ENCODE results near the gene LBH.

DNA sequence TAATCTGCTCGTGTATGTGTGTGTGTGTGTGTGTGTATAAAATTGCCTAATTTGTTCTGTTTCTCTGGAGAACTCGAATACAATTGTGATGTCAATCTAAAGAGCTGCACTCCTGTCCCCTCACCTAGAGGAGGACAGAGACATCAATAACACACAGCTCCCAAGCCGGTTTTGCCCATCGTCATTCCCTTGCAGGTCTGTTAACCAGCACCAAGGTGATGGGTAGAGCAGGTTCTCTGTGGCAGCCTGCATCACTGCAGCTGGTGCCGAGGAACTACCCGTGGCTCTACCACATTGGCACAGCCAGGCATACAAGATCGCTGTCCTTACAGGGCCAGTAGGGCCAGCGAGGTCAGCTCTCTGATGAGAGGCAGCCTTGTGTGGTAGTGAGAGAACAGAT lies 41.0 kb downstream of the LBH start:
- TF ChIP-seq, protein P1, sequence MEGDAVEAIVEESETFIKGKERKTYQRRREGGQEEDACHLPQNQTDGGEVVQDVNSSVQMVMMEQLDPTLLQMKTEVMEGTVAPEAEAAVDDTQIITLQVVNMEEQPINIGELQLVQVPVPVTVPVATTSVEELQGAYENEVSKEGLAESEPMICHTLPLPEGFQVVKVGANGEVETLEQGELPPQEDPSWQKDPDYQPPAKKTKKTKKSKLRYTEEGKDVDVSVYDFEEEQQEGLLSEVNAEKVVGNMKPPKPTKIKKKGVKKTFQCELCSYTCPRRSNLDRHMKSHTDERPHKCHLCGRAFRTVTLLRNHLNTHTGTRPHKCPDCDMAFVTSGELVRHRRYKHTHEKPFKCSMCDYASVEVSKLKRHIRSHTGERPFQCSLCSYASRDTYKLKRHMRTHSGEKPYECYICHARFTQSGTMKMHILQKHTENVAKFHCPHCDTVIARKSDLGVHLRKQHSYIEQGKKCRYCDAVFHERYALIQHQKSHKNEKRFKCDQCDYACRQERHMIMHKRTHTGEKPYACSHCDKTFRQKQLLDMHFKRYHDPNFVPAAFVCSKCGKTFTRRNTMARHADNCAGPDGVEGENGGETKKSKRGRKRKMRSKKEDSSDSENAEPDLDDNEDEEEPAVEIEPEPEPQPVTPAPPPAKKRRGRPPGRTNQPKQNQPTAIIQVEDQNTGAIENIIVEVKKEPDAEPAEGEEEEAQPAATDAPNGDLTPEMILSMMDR (IDR thresholded peaks at IDR 0.05), result no peak
- no peak for TF ChIP-seq POLR2A (IDR thresholded peaks at IDR 0.05)
